ENCODE data around the gene PTPDC1.
"Not testable (repeated sequence)": the region's sequence is repeated elsewhere in the genome, so short reads cannot be mapped to it uniquely, and the experiment has no call there.

PTPDC1 gene

GRCh38 chr9:94094219-94095145 is 10.2 kb downstream of the PTPDC1 start:
- DNase-seq = not testable (repeated sequence)

GRCh38 chr9:94096819-94097577 is 12.7 kb downstream of the PTPDC1 start:
- no peak for DNase-seq

GRCh38 chr9:94097788-94098414 is 13.6 kb downstream of the PTPDC1 start:
- no peak for DNase-seq

GRCh38 chr9:94100152-94100879 is 16.1 kb downstream of the PTPDC1 start:
- no peak for DNase-seq

- DNase-seq = no peak
These were observed 17.0 kb downstream of the PTPDC1 start for GRCh38 chr9:94101162-94101853.

- no peak for DNase-seq
These were observed 24.3 kb downstream of the PTPDC1 start for GRCh38 chr9:94108584-94108983.

GRCh38 chr9:94110821-94111252 is 26.6 kb downstream of the PTPDC1 start:
- no peak for DNase-seq

- DNase-seq = no peak
These were observed 27.2 kb downstream of the PTPDC1 start for GRCh38 chr9:94111446-94111845.

- DNase-seq = no peak
These were observed 28.6 kb downstream of the PTPDC1 start for GRCh38 chr9:94112716-94113465.

- not testable (repeated sequence) for DNase-seq
These were observed 35.8 kb downstream of the PTPDC1 start for GRCh38 chr9:94120088-94120487.

GRCh38 chr9:94120854-94121376 is 36.7 kb downstream of the PTPDC1 start:
- no peak for DNase-seq

GRCh38 chr9:94126844-94127243 is 42.6 kb downstream of the PTPDC1 start:
- no peak for DNase-seq

GRCh38 chr9:94127806-94128205 is 43.5 kb downstream of the PTPDC1 start:
- DNase-seq = no peak

- DNase-seq = no peak
These were observed 44.3 kb downstream of the PTPDC1 start for GRCh38 chr9:94128580-94128979.

GRCh38 chr9:94134629-94135028 is 50.4 kb downstream of the PTPDC1 start:
- DNase-seq = no peak

GRCh38 chr9:94135222-94135621 is 51.0 kb downstream of the PTPDC1 start:
- DNase-seq = no peak

GRCh38 chr9:94139672-94140417 is 55.6 kb downstream of the PTPDC1 start:
- no peak for DNase-seq

GRCh38 chr9:94140418-94140780 is 56.1 kb downstream of the PTPDC1 start:
- no peak for DNase-seq

GRCh38 chr9:94140791-94141790 is 56.8 kb downstream of the PTPDC1 start:
- no peak for DNase-seq

Data from activated CD4-positive, alpha-beta T cell treated with anti-CD3 and anti-CD28 coated beads for 1 hour (primary cell).